K562 (cell line): ENCODE data around the gene C1orf56. TPM values are rescaled to one million over a fixed set of nuclear protein-coding genes. Genes with fewer than 3 reads are reported as not detected.

Experiments used
- ATF3 ChIP-seq, 2 experiments: fragments of 450-650 bp in 1 of 2; sonication (generic) in 1 of 2; formaldehyde crosslinking in 1 of 2; IDR thresholded peaks in 1 of 2; conservative IDR thresholded peaks in 1 of 2; 2 replicates each; pipeline versions ENCODE4 v1.6.1 to v1.8.1; 2016 to 2023; ENCODE audit warnings: mild to moderate bottlenecking in 2 of 2, moderate library complexity in 2 of 2, inconsistent platforms in 1 of 2, missing genetic modification reagents in 1 of 2
- CBFA2T2 ChIP-seq: fragments of 450-650 bp; conservative IDR thresholded peaks from 2 replicates; pipeline ENCODE4 v1.6.1; 2017; ENCODE audit warnings: mild to moderate bottlenecking
- CBX1 ChIP-seq: sonication (generic); IDR thresholded peaks from 2 replicates; pipeline ENCODE4 v1.6.1; 2016; ENCODE audit warnings: antibody characterized with exemption, low read depth, mild to moderate bottlenecking
- CSDE1 ChIP-seq, 2 experiments: fragments of 450-650 bp; IDR thresholded peaks; 2 replicates each; pipeline ENCODE4 v1.6.1; 2016; ENCODE audit warnings: mild to moderate bottlenecking in 1 of 2
- EGR1 ChIP-seq: fragments of 450-650 bp; conservative IDR thresholded peaks from 2 replicates; pipeline ENCODE4 v1.6.1; 2017; ENCODE audit warnings: mild to moderate bottlenecking
- GTF2F1 ChIP-seq: IDR thresholded peaks from 2 replicates; pipeline ENCODE4 v1.6.1; 2011; ENCODE audit warnings: low read depth, low read length, improper control_type of control experiment
- HDAC3 ChIP-seq: fragments of 450-650 bp; IDR thresholded peaks from 2 replicates; pipeline ENCODE4 v1.6.1; 2018; ENCODE audit warnings: borderline replicate concordance, mild to moderate bottlenecking, moderate library complexity; ENCODE audit not compliant: partially characterized antibody
- HDAC8 ChIP-seq: fragments of 450-650 bp; IDR thresholded peaks from 2 replicates; pipeline ENCODE4 v1.6.1; 2016; ENCODE audit warnings: mild to moderate bottlenecking, missing genetic modification characterization, moderate library complexity, missing compliant biosample characterization
- HDGF ChIP-seq: fragments of 450-650 bp; IDR thresholded peaks from 2 replicates; pipeline ENCODE4 v1.6.1; 2016
- HLTF ChIP-seq: fragments of 450-650 bp; IDR thresholded peaks from 2 replicates; pipeline ENCODE4 v1.6.1; 2016
- MCM3 ChIP-seq: fragments of 450-650 bp; IDR thresholded peaks from 2 replicates; pipeline ENCODE4 v1.6.1; 2016
- POLR2A ChIP-seq: fragments of 450-650 bp; conservative IDR thresholded peaks from 2 replicates; pipeline ENCODE4 v1.6.1; 2016
- POLR2B ChIP-seq: fragments of 450-650 bp; IDR thresholded peaks from 2 replicates; pipeline ENCODE4 v1.6.1; 2018; ENCODE audit warnings: low read depth; ENCODE audit not compliant: partially characterized antibody
- POU5F1 ChIP-seq: fragments of 150-350 bp; IDR thresholded peaks from 2 replicates; pipeline ENCODE4 v1.6.1; 2014; ENCODE audit warnings: borderline replicate concordance, low read length, low read depth, mild to moderate bottlenecking; ENCODE audit not compliant: partially characterized antibody
- RNF2 ChIP-seq: sonication (generic); IDR thresholded peaks from 2 replicates; pipeline ENCODE4 v1.6.1; 2016
- SIN3A ChIP-seq, 2 experiments: fragments of 150-350 bp in 1 of 2; IDR thresholded peaks; 2 replicates each; pipeline ENCODE4 v1.6.1; 2011 to 2016; ENCODE audit warnings: borderline replicate concordance in 2 of 2, low read depth in 2 of 2, low read length in 2 of 2, mild to moderate bottlenecking in 2 of 2, moderate library complexity in 2 of 2; ENCODE audit not compliant: control insufficient read depth in 1 of 2
- SRSF9 ChIP-seq: fragments of 200-400 bp; formaldehyde crosslinking; IDR thresholded peaks from 2 replicates; pipeline ENCODE4 v1.6.1; 2017; ENCODE audit warnings: low read depth, low read length, borderline replicate concordance
- TAF7 ChIP-seq: fragments of 450-650 bp; IDR thresholded peaks from 2 replicates; pipeline ENCODE4 v1.6.1; 2016; ENCODE audit warnings: missing genetic modification characterization, missing compliant biosample characterization
- TCFL5 ChIP-seq: fragments of 250-450 bp; sonication (Bioruptor Pico); conservative IDR thresholded peaks from 2 replicates; pipeline ENCODE4 v1.6.1; 2021; ENCODE audit warnings: mild to moderate bottlenecking, moderate library complexity, matching md5 sums
- TOE1 ChIP-seq, 2 experiments: fragments of 450-650 bp in 1 of 2; sonication (generic) in 1 of 2; formaldehyde crosslinking in 1 of 2; IDR thresholded peaks; 2 replicates each; pipeline versions ENCODE4 v1.7.1 to v1.8.0; 2016 to 2022; ENCODE audit warnings: borderline replicate concordance in 2 of 2, mild to moderate bottlenecking in 2 of 2, antibody characterized with exemption in 1 of 2, inconsistent platforms in 1 of 2, low read depth in 1 of 2, missing genetic modification reagents in 1 of 2, moderate library complexity in 1 of 2
- VEZF1 ChIP-seq: fragments of 200-800 bp; sonication (Bioruptor generic); IDR thresholded peaks from 2 replicates; pipeline ENCODE4 v1.6.1; 2017; ENCODE audit warnings: missing genetic modification characterization, missing compliant biosample characterization
- ZNF224 ChIP-seq: sonication (generic); formaldehyde crosslinking; IDR thresholded peaks from 2 replicates; pipeline ENCODE4 v1.8.0; 2022; ENCODE audit warnings: mild to moderate bottlenecking, missing genetic modification reagents
- ZNF24 ChIP-seq: fragments of 450-650 bp; IDR thresholded peaks from 2 replicates; pipeline ENCODE4 v1.6.1; 2016
- ZNF282 ChIP-seq: sonication (generic); formaldehyde crosslinking; IDR thresholded peaks from 2 replicates; pipeline ENCODE4 v1.8.1; 2023; ENCODE audit warnings: missing genetic modification reagents
- polyA plus RNA-seq, 8 experiments: library from polyadenylated mRNA; depleted of rRNA in 4 of 8; stranded (reverse) in 5 of 8; unstranded in 3 of 8; fragments of >200 nt; fragmentation: Nextera tagmentation in 2 of 8; fragmentation: Illumina TruSeq in 1 of 8; extraction: Ambion mirVana in 2 of 8; extraction: Trizol in 1 of 8; gene quantifications; 2 replicates each; pipeline versions ENCODE4 v1.2.1 to v1.2.3, GENCODE V29; 2011 to 2014; ENCODE audit warnings: inconsistent platforms in 1 of 8, missing spikeins in 1 of 8
- total RNA-seq, 7 experiments: library from RNA; depleted of rRNA in 6 of 7; stranded (reverse); fragments of >200 nt in 6 of 7; fragmentation: Illumina TruSeq in 2 of 7; extraction: Trizol in 2 of 7; gene quantifications; 2 replicates each; pipeline versions ENCODE4 v1.2.1 to v1.2.3, GENCODE V29; 2011 to 2021; ENCODE audit warnings: low replicate concordance in 1 of 7
- TF ChIP-seq, protein P1 (sequence below): fragments of 250-450 bp; sonication (Bioruptor Pico); IDR thresholded peaks from 2 replicates; pipeline ENCODE4 v1.8.0; 2021; ENCODE audit warnings: mild to moderate bottlenecking, moderate library complexity

Gene C1orf56
- total and polyA plus RNA-seq, 9 of the 15 experiments (the other 6 are each of a cell fraction or from before 2014, with no cell fraction given) = 0.18 to 15.7 (median 1.1) TPM

GRCh38 chr1:151054971-151055547 is 7.5 kb downstream of the C1orf56 start (continued):
- TF ChIP-seq CSDE1 (IDR thresholded peaks at IDR 0.05) (peak in 1 of 2 experiments; percentile 33; a peak in 1 of 4 replicates), SRSF9 (no peak), MCM3 (no peak), HDAC8 (tag) (no peak), CBFA2T2 (peak; percentile 76), GTF2F1 (no peak), POLR2B (peak; percentile 36), HDAC3 (peak; percentile 46), TCFL5 (CRISPR knock-in tag) (no peak), ZNF282 (CRISPR knock-in tag) (no peak), CBX1 (no peak), VEZF1 (peak; percentile 65), POU5F1 (no peak), ATF3 (IDR thresholded peaks at IDR 0.05) (peak; percentile 98), ATF3 (CRISPR knock-in tag; conservative IDR thresholded peaks at IDR 0.05) (no peak), HDGF (peak; percentile 92), HLTF (no peak), RNF2 (peak; percentile 76), EGR1 (no peak), TOE1 (IDR thresholded peaks at IDR 0.05; ENCODE audit: borderline replicate concordance) (peak; percentile 45; the same call in 1 of the 2 replicates), TOE1 (CRISPR knock-in tag; IDR thresholded peaks at IDR 0.05; ENCODE audit: borderline replicate concordance, low read depth) (no peak), POLR2A (peak; percentile 67), SIN3A (IDR thresholded peaks at IDR 0.05; ENCODE audit: borderline replicate concordance in 2 of 2, control insufficient read depth in 1 of 2, low read depth in 2 of 2, low read length in 2 of 2) (no peak), ZNF224 (CRISPR knock-in tag) (no peak), TAF7 (tag) (no peak), ZNF24 (peak; percentile 31; the same call in 1 of the 2 replicates)
- TF ChIP-seq, protein P1, sequence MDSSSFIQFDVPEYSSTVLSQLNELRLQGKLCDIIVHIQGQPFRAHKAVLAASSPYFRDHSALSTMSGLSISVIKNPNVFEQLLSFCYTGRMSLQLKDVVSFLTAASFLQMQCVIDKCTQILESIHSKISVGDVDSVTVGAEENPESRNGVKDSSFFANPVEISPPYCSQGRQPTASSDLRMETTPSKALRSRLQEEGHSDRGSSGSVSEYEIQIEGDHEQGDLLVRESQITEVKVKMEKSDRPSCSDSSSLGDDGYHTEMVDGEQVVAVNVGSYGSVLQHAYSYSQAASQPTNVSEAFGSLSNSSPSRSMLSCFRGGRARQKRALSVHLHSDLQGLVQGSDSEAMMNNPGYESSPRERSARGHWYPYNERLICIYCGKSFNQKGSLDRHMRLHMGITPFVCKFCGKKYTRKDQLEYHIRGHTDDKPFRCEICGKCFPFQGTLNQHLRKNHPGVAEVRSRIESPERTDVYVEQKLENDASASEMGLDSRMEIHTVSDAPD (CRISPR knock-in tag) = no peak
